Measurements from ENCODE around the gene NPEPL1. TPM values are rescaled to one million over a fixed set of nuclear protein-coding genes. Genes with fewer than 3 reads are reported as not detected.

The NPEPL1 gene
- total RNA-seq, 1 experiment from 2014 or later, result 31.1 TPM

DNA sequence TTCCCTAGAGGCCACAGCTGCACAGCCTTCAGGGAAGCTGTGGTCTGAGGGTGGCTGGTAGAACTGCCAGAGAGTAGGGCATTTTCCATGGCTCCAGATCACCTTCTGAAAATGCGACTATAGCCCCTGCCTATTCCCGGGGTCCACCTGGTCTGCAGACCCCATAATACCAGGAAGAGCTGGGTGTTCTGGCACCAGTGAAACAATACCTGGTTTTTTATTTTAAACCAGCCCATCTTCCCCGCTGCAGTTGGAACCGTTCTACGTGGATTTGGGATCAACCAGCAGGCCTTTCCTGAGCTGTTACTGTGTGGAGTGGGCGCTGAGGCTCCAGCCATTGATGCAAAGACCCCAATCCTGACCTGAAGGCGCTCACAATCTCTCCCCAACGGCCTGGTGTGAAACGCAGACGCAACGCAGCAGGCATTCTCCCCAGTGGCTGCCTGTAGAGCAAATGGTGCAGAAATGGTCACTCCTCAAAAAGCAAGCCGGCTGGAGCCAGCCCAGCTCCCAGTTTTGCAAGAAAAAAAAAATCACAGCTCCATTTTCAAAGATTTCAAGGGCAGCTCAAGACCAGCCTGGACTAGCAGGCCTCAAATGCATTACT is 11.3 kb downstream of the NPEPL1 start:
- no peak overlapping the region for H2BK5ac ChIP-seq (ENCODE audit: insufficient read length, low read length)
- H3K23ac ChIP-seq (ENCODE audit: insufficient read length, low read depth, low read length), result no peak overlapping the region
- H3K79me2 ChIP-seq (ENCODE audit: insufficient read depth, low read length), result no peaks in the 10 kb centered on the region
- WGBS (ENCODE audit: extremely low coverage, insufficient read length, low lambda C conversion rate), result no CpG with 5 or more reads among the region's 12 CpGs
- no peak overlapping the region for H3K27ac ChIP-seq (ENCODE audit: insufficient read length, low read depth, low read length)
- H3K36me3 Mint-ChIP-seq (ENCODE audit: insufficient read depth in 1 of 3, low read depth in 3 of 3), result peaks cover 18 to 46% (median 44%) of the 10 kb centered on the region in 3 experiments
- H2AFZ ChIP-seq (ENCODE audit: low read length), result no peak overlapping the region
- H4K20me1 ChIP-seq (ENCODE audit: control insufficient read depth, insufficient read depth, insufficient read length), result no peaks in the 10 kb centered on the region
- H3K4me2 ChIP-seq (ENCODE audit: insufficient read depth, insufficient read length, low read length), result no peak overlapping the region
- H3K14ac ChIP-seq (ENCODE audit: insufficient read depth, low read length), result no peak overlapping the region
- no peak overlapping the region for H3T11ph ChIP-seq (ENCODE audit: low read length)
- H4K5ac ChIP-seq (ENCODE audit: insufficient read length, low read depth, low read length), result no peak overlapping the region
- no peak overlapping the region for H3K56ac ChIP-seq (ENCODE audit: insufficient read length, low read depth, low read length)
- H2BK15ac ChIP-seq (ENCODE audit: low read depth, low read length), result no peak overlapping the region
- no peaks in the 10 kb centered on the region for H3K27me3 Mint-ChIP-seq (ENCODE audit: low read depth)
- no peaks in the 10 kb centered on the region for H3K79me1 ChIP-seq (ENCODE audit: insufficient read depth, low read depth, low read length, poor library complexity, severe bottlenecking)
- H3K4me1 Mint-ChIP-seq, result peaks cover 4 to 9% of the 10 kb centered on the region in 2 experiments
- no peak overlapping the region for H3K9ac ChIP-seq (ENCODE audit: extremely low read depth, insufficient read length, low read length)
- no peak for DNase-seq
- H3K27ac Mint-ChIP-seq, result peak overlapping the region in 2 of 3 experiments; percentile 53 to 79; a peak in 2 of 7 replicates
- no peak overlapping the region for H2BK20ac ChIP-seq (ENCODE audit: low read depth, low read length, poor library complexity, severe bottlenecking)
- H3K4me1 ChIP-seq (ENCODE audit: insufficient read depth, low read length), result 0 out of 2 replicates have a peak, but pooled peaks cover 2% of the 10 kb centered on the region
- TF ChIP-seq, protein P1, sequence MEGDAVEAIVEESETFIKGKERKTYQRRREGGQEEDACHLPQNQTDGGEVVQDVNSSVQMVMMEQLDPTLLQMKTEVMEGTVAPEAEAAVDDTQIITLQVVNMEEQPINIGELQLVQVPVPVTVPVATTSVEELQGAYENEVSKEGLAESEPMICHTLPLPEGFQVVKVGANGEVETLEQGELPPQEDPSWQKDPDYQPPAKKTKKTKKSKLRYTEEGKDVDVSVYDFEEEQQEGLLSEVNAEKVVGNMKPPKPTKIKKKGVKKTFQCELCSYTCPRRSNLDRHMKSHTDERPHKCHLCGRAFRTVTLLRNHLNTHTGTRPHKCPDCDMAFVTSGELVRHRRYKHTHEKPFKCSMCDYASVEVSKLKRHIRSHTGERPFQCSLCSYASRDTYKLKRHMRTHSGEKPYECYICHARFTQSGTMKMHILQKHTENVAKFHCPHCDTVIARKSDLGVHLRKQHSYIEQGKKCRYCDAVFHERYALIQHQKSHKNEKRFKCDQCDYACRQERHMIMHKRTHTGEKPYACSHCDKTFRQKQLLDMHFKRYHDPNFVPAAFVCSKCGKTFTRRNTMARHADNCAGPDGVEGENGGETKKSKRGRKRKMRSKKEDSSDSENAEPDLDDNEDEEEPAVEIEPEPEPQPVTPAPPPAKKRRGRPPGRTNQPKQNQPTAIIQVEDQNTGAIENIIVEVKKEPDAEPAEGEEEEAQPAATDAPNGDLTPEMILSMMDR (conservative IDR thresholded peaks at IDR 0.05), result no peak
- H2AK5ac ChIP-seq (ENCODE audit: insufficient read length, low read length), result no peak overlapping the region
- H3K18ac ChIP-seq (ENCODE audit: insufficient read length, low read depth, low read length), result no peak overlapping the region
- no peak overlapping the region for H4K91ac ChIP-seq (ENCODE audit: insufficient read length, low read depth, low read length)
- no peak overlapping the region for H2BK12ac ChIP-seq (ENCODE audit: insufficient read length, low read depth, low read length)
- no peak overlapping the region for H4K8ac ChIP-seq (replicated peaks; ENCODE audit: insufficient read length, low read depth, low read length)
- H3K23me2 ChIP-seq (ENCODE audit: insufficient read length, low read depth, low read length, poor library complexity, severe bottlenecking), result no peaks in the 10 kb centered on the region
- H3K4ac ChIP-seq (ENCODE audit: low read depth, low read length), result no peak overlapping the region
- no peak overlapping the region for H3K4me3 Mint-ChIP-seq
- H3K9me3 ChIP-seq (ENCODE audit: control insufficient read depth, low read depth, low read length), result no peaks in the 10 kb centered on the region
- peaks cover 0 to 3% of the 10 kb centered on the region in 2 experiments; a peak in 1 of 5 replicates for H3K9me3 Mint-ChIP-seq
- H3K27me3 ChIP-seq (ENCODE audit: insufficient read depth, low read length), result no peaks in the 10 kb centered on the region
- no peak overlapping the region for H2BK120ac ChIP-seq (ENCODE audit: low read depth, low read length, poor library complexity, severe bottlenecking)

Measured in H9 (cell line).